Testis (tissue), 3 donors: ENCODE results near the gene CEBPE. TPM values are rescaled to one million over a fixed set of nuclear protein-coding genes. Genes with fewer than 3 reads are reported as not detected.
A peak's percentile ranks its signal among the peaks of the same experiment; 100 is the strongest.

Experiments used
- DNase-seq: peaks from one replicate; pipeline ENCODE4 v3.0.0-alpha.2; 2019
- H3K27ac ChIP-seq, 2 donors: fragments of 200-600 bp; sonication (generic); one replicate each; pipeline ENCODE4 v1.5.1; 2019
- H3K27me3 ChIP-seq: fragments of 200-600 bp; sonication (generic); one replicate; pipeline ENCODE4 v1.5.1; 2019
- H3K36me3 ChIP-seq: fragments of 200-600 bp; sonication (generic); one replicate; pipeline ENCODE4 v1.5.1; 2017; ENCODE audit warnings: low read depth; ENCODE audit errors: missing control alignments
- H3K4me1 ChIP-seq: fragments of 200-600 bp; sonication (generic); one replicate; pipeline ENCODE4 v1.5.1; 2019
- H3K4me3 ChIP-seq, 2 donors: fragments of 200-600 bp; sonication (generic); one replicate each; pipeline ENCODE4 v1.5.1; 2017 to 2019
- H3K9me3 ChIP-seq: fragments of 200-600 bp; sonication (generic); one replicate; pipeline ENCODE4 v1.5.1; 2017
- CTCF ChIP-seq, 3 experiments: fragments of 450-650 bp in 2 of 3; fragments of 200-600 bp in 1 of 3; sonication (generic) in 1 of 3; IDR thresholded peaks; one replicate each; pipeline ENCODE4 v1.5.1; 2016 to 2019; ENCODE audit warnings: antibody characterized with exemption in 3 of 3, mild to moderate bottlenecking in 2 of 3, moderate library complexity in 1 of 3
- POLR2A ChIP-seq: fragments of 450-650 bp; IDR thresholded peaks from one replicate; pipeline ENCODE4 v1.6.1; 2017; ENCODE audit warnings: antibody characterized with exemption, mild to moderate bottlenecking, moderate library complexity
- WGBS, 2 donors: methylation state at CpG; one replicate each; pipeline ENCODE4 v1.1.5; 2018; 5-methylcytosine and 5-hydroxymethylcytosine counted together
- intact Hi-C: fragments of 100-400 bp; cut with DNase I; formaldehyde crosslinking; loops from one replicate; pipeline ENCODE4 v1.15.1; 2023; ENCODE audit warnings: low total_unique reads
- polyA plus RNA-seq: library from polyadenylated mRNA; stranded (reverse); fragments of 350-450 nt; fragmentation: Illumina TruSeq; extraction: RNeasy Lipid Tissue Mini Kit (QIAGEN cat#74804); gene quantifications from one replicate; pipeline ENCODE4 v1.2.3, GENCODE V29; 2014; ENCODE audit warnings: low read depth, low replicate concordance; ENCODE audit not compliant: insufficient read depth
- total RNA-seq, 2 donors: library from RNA; depleted of rRNA; stranded (reverse); fragments of >200 nt; gene quantifications; one replicate each; pipeline ENCODE4 v1.2.3, GENCODE V29; 2016

Gene CEBPE
- total and polyA plus RNA-seq, 3 donors from 2014 or later, result 0.19 to 0.24 TPM; not detected in 1

DNA sequence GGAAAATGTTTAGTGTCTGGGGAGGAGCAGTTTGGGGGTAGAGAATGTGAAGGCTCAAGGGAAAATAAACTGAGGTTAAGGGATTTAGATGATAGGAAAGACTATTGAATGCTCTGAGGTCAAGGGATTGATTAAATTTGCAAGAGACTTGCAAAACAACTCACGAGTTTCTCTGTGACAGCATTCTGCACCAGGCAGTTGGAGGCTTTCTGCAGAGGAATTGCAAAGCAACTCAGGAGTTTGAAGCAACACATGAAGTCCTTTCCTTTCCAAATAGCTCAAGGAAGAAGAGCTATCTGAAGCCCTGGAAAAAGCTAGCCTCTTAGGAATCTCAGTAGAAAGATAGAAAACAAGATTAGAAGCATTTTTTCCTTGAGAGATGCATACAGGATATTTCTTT, 40.5 kb upstream of the CEBPE start:
- intact Hi-C loops, result no loop called here
- no peaks in the 10 kb centered on the region for H3K36me3 ChIP-seq
- DNase-seq, result no peak
- no peak overlapping the region for H3K27ac ChIP-seq
- no peak overlapping the region for H3K4me3 ChIP-seq
- H3K27me3 ChIP-seq, result no peaks in the 10 kb centered on the region
- TF ChIP-seq CTCF (IDR thresholded peaks at IDR 0.05) (no peak), POLR2A (no peak)
- 40 to 70% methylated on average over 1 of the region's 1 CpG for WGBS, 2 donors
- no peaks in the 10 kb centered on the region for H3K9me3 ChIP-seq
- H3K4me1 ChIP-seq, result peaks cover 38% of the 10 kb centered on the region

- H3K4me1 ChIP-seq, result peaks cover 44% of the 10 kb centered on the region
Measured at GRCh38 chr14:23158779-23159178, 39.7 kb upstream of the CEBPE start.

GRCh38 chr14:23154964-23155587, 36.0 kb upstream of the CEBPE start:
- H3K9me3 ChIP-seq, result no peaks in the 10 kb centered on the region
- TF ChIP-seq POLR2A, result no peak
- no peak for TF ChIP-seq CTCF (IDR thresholded peaks at IDR 0.05)
- no peaks in the 10 kb centered on the region for H3K27me3 ChIP-seq
- peak overlapping the region; percentile 82 to 88 for H3K27ac ChIP-seq
- no peaks in the 10 kb centered on the region for H3K36me3 ChIP-seq
- peak; percentile 90 for DNase-seq
- no peak overlapping the region for H3K4me3 ChIP-seq
- 11 to 12% methylated on average over 10 of the region's 10 CpGs for WGBS, 2 donors
- intact Hi-C loops, result no loop called here
- peaks cover 49% of the 10 kb centered on the region for H3K4me1 ChIP-seq

More at GRCh38 chr14:23158779-23159178, 39.7 kb upstream of the CEBPE start:
- TF ChIP-seq CTCF (IDR thresholded peaks at IDR 0.05), result no peak
- TF ChIP-seq POLR2A, result no peak
- Histone ChIP-seq H3K4me3 (no peak overlapping the region), H3K27ac (no peak overlapping the region), H3K9me3 (no peaks in the 10 kb centered on the region), H3K36me3 (no peaks in the 10 kb centered on the region), H3K27me3 (no peaks in the 10 kb centered on the region)
- WGBS, 2 donors, result 78 to 82% methylated on average over 2 of the region's 2 CpGs
- intact Hi-C loops, result no loop called here
- no peak for DNase-seq

DNA sequence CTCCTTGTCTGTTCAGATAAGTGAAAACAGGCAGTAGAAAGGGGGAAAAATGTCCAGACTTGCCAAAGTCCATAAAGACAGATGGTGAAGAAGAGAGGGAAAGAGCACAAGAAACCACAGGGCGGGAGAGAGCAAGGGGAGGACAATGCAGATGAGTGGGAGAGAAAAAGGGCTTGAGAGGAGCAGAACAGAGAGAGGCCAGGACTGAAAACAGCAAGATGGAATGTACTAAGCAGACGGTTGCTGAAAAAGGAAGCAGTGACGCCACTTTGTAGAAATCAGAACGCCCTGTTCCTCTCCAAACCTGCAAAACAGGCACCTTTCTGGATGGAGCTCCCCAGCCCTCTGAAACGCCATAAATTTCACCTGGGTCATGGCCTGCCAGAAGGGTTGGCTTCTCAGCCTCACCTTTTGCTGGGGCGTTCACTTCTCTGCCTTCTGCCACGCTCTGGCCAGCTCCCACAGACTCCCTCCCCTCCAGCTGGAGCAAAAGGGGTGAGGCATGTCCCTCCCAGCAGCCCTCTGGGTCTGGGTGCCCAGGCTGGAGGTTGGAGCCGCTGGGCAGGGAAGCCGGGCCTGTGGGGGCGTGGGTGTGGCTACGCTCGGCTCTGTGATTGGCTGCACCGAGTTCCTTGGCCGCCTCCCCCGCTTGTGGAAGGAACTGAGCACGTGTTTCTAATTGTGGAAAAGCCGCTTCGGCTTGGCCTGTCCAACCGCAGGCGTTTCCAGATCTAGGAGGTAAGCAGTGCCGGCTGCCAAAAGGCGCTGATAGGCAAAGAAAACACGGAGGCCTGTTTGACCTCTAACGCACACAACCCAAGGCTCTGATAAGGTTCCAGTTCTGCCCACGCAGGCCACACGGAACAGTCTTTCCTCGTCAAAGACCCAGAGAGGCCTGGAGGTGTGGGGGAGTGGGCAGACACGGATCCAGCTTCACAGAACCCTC, 35.1 kb upstream of the CEBPE start:
- no peaks in the 10 kb centered on the region for H3K36me3 ChIP-seq
- intact Hi-C loops, result no loop called here
- peak overlapping the region; percentile 6 to 51 for H3K4me3 ChIP-seq
- H3K27me3 ChIP-seq, result no peaks in the 10 kb centered on the region
- peak; percentile 98 for DNase-seq
- H3K9me3 ChIP-seq, result no peaks in the 10 kb centered on the region
- WGBS, 2 donors, result 7 to 11% methylated on average over 19 to 28 of the region's 28 CpGs
- peak overlapping the region; percentile 82 to 88 for H3K27ac ChIP-seq
- TF ChIP-seq POLR2A (no peak), CTCF (IDR thresholded peaks at IDR 0.05) (no peak)
- peaks cover 46% of the 10 kb centered on the region for H3K4me1 ChIP-seq
